K562 (cell line): ENCODE results near the gene NOTCH1. TPM values are rescaled to one million over a fixed set of nuclear protein-coding genes. Genes with fewer than 3 reads are reported as not detected.

Source experiments
- ATAC-seq: fragments of 200-7000 bp; cut with Tn5 transposase; 3 replicates; pipeline ENCODE4 v1.9.1; 2020; ENCODE audit warnings: moderate library complexity
- BruUV-seq: library from RNA; stranded (reverse); fragments of 400-500 nt; replicated peaks from 2 replicates; lab custom pipeline; 2021; lab: Mats Ljungman, UMichigan
- CTCF ChIA-PET: fragments of 300-600 bp; formaldehyde crosslinking; extraction: SDS; loops from one replicate; lab custom pipeline; 2021; ENCODE audit warnings: low intra/inter-chr PET ratio; lab: Yijun Ruan, JAX
- POLR2A ChIA-PET: fragments of 300-600, 350-650 bp; sonication (Branson Sonifier 250); formaldehyde crosslinking; extraction: SDS; loops from one replicate; lab custom pipeline; 2021; ENCODE audit warnings: antibody characterized with exemption, inconsistent platforms; lab: Yijun Ruan, JAX
- DNase-seq, 4 experiments: peaks; one replicate each; pipeline versions ENCODE4 v3.0.0 to v3.0.0-alpha.2; 2011 to 2018; ENCODE audit warnings: low spot score in 3 of 4, mixed read lengths in 3 of 4; ENCODE audit errors: extremely low read depth in 1 of 4
- FAIRE-seq: peaks from 2 replicates; lab custom pipeline; 2011; peaks lifted over from hg19 to GRCh38; lab: Jason Lieb, UNC
- H2AFZ ChIP-seq: 2 replicates; pipeline ENCODE4 v1.6.0; 2011; ENCODE audit warnings: low read depth, low read length, control low read depth, inconsistent platforms
- H3K27ac ChIP-seq: fragments of 200-600 bp; 3 replicates; pipeline ENCODE4 v1.8.0; 2011; ENCODE audit warnings: low read depth, mild to moderate bottlenecking, control low read depth, inconsistent platforms, low read length, moderate library complexity, mixed read lengths; ENCODE audit errors: extremely low read depth
- H3K27me3 ChIP-seq, 2 experiments: fragments of 300-600 bp in 1 of 2; 2 replicates in 1 of 2; 3 replicates in 1 of 2; pipeline versions ENCODE4 v1.6.0 to v1.8.0; 2011; ENCODE audit warnings: inconsistent platforms in 2 of 2, low read length in 2 of 2, mild to moderate bottlenecking in 1 of 2, mixed read lengths in 1 of 2, moderate library complexity in 1 of 2; ENCODE audit not compliant: control insufficient read depth in 2 of 2, insufficient read depth in 2 of 2
- H3K36me3 ChIP-seq: fragments of 300-600 bp; 3 replicates; pipeline ENCODE4 v1.8.0; 2011; ENCODE audit warnings: mild to moderate bottlenecking, low read length, inconsistent platforms; ENCODE audit not compliant: control insufficient read depth, insufficient read depth
- H3K4me1 ChIP-seq, 2 experiments: fragments of 200-600 bp in 1 of 2; replicated peaks in 1 of 2; 2 replicates in 1 of 2; 3 replicates in 1 of 2; pipeline versions ENCODE4 v1.5.1 to v1.8.0; 2011; ENCODE audit warnings: inconsistent platforms in 2 of 2, low read length in 2 of 2, mild to moderate bottlenecking in 1 of 2, mixed read lengths in 1 of 2, moderate library complexity in 1 of 2; ENCODE audit not compliant: control insufficient read depth in 2 of 2, insufficient read depth in 2 of 2
- H3K4me2 ChIP-seq: 2 replicates; pipeline ENCODE4 v1.6.1; 2011; ENCODE audit warnings: low read length, control low read depth, inconsistent platforms, mixed read lengths; ENCODE audit not compliant: insufficient read depth
- H3K4me3 ChIP-seq: fragments of 200-600 bp; sonication (generic), shearing (Covaris generic); 2 replicates; pipeline ENCODE4 v1.5.1; 2016; ENCODE audit warnings: control low read depth, inconsistent platforms
- H3K79me2 ChIP-seq: fragments of 200-600 bp; 3 replicates; pipeline ENCODE4 v1.8.0; 2011; ENCODE audit warnings: low read length, inconsistent platforms; ENCODE audit not compliant: control insufficient read depth, insufficient read depth
- H3K9ac ChIP-seq, 2 experiments: 2 replicates each; pipeline versions ENCODE4 v1.6.0 to v1.6.1; 2011; ENCODE audit warnings: low read depth in 2 of 2, low read length in 2 of 2, control low read depth in 1 of 2, inconsistent platforms in 1 of 2, mild to moderate bottlenecking in 1 of 2, mixed read lengths in 1 of 2; ENCODE audit not compliant: insufficient read depth in 1 of 2
- H3K9me1 ChIP-seq: one replicate; pipeline ENCODE4 v1.6.0; 2011; ENCODE audit warnings: inconsistent platforms, mild to moderate bottlenecking, low read length, moderate library complexity; ENCODE audit not compliant: control insufficient read depth, insufficient read depth
- H3K9me3 ChIP-seq: replicated peaks from 2 replicates; pipeline ENCODE4 v1.5.1; 2011; ENCODE audit warnings: low read depth, low read length, inconsistent platforms; ENCODE audit not compliant: control insufficient read depth, insufficient read depth
- H4K20me1 ChIP-seq: replicated peaks from 2 replicates; pipeline ENCODE4 v1.6.1; 2011; ENCODE audit warnings: low read length, inconsistent platforms, mixed read lengths; ENCODE audit not compliant: control insufficient read depth, insufficient read depth
- KAT8 ChIP-seq: fragments of 450-650 bp; IDR thresholded peaks from 2 replicates; pipeline ENCODE4 v1.6.1; 2016; ENCODE audit warnings: low read depth, mild to moderate bottlenecking
- MCM3 ChIP-seq: fragments of 450-650 bp; IDR thresholded peaks from 2 replicates; pipeline ENCODE4 v1.6.1; 2016
- POLR2G ChIP-seq: fragments of 200-400 bp; formaldehyde crosslinking; IDR thresholded peaks from 2 replicates; pipeline ENCODE4 v1.6.1; 2017; ENCODE audit warnings: low read depth, mild to moderate bottlenecking, antibody characterized with exemption, low read length, moderate library complexity
- RBFOX2 ChIP-seq: fragments of 200-400 bp; formaldehyde crosslinking; IDR thresholded peaks from 2 replicates; pipeline ENCODE4 v1.6.1; 2017; ENCODE audit warnings: low read depth, mild to moderate bottlenecking, low read length, moderate library complexity
- WGBS: fragments of 100-300 bp; shearing (Covaris generic); methylation state at CpG from one replicate; pipeline ENCODE4 v1.1.6; 2016; ENCODE audit warnings: low coverage, mixed read lengths; ENCODE audit not compliant: insufficient coverage; ENCODE audit errors: missing lambda C conversion rate; 5-methylcytosine and 5-hydroxymethylcytosine counted together
- in situ Hi-C: fragments of 300-500 bp; cut with MboI; formaldehyde crosslinking; loops from 4 replicates; pipeline ENCODE4 v1.15.0; 2018; ENCODE audit warnings: inconsistent platforms, mixed read lengths
- intact Hi-C: fragments of 100-400 bp; cut with micrococcal nuclease; formaldehyde crosslinking; loops from 2 replicates; pipeline ENCODE4 v1.14.2; 2022
- polyA plus RNA-seq, 8 experiments: library from polyadenylated mRNA; depleted of rRNA in 4 of 8; stranded (reverse) in 5 of 8; unstranded in 3 of 8; fragments of >200 nt; fragmentation: Nextera tagmentation in 2 of 8; fragmentation: Illumina TruSeq in 1 of 8; extraction: Ambion mirVana in 2 of 8; extraction: Trizol in 1 of 8; gene quantifications; 2 replicates each; pipeline versions ENCODE4 v1.2.1 to v1.2.3, GENCODE V29; 2011 to 2014; ENCODE audit warnings: inconsistent platforms in 1 of 8, missing spikeins in 1 of 8
- total RNA-seq, 7 experiments: library from RNA; depleted of rRNA in 6 of 7; stranded (reverse); fragments of >200 nt in 6 of 7; fragmentation: Illumina TruSeq in 2 of 7; extraction: Trizol in 2 of 7; gene quantifications; 2 replicates each; pipeline versions ENCODE4 v1.2.1 to v1.2.3, GENCODE V29; 2011 to 2021; ENCODE audit warnings: low replicate concordance in 1 of 7
- TF ChIP-seq, protein P1 (sequence below): fragments of 450-650 bp; conservative IDR thresholded peaks from 2 replicates; pipeline ENCODE4 v1.6.1; 2016; ENCODE audit warnings: missing genetic modification characterization, low read depth, mild to moderate bottlenecking, control low read depth, missing compliant biosample characterization

Gene NOTCH1
- total and polyA plus RNA-seq, 9 of the 15 experiments (the other 6 are each of a cell fraction or from before 2014, with no cell fraction given), result 0.03 to 31.4 (median 2.3) TPM

DNA sequence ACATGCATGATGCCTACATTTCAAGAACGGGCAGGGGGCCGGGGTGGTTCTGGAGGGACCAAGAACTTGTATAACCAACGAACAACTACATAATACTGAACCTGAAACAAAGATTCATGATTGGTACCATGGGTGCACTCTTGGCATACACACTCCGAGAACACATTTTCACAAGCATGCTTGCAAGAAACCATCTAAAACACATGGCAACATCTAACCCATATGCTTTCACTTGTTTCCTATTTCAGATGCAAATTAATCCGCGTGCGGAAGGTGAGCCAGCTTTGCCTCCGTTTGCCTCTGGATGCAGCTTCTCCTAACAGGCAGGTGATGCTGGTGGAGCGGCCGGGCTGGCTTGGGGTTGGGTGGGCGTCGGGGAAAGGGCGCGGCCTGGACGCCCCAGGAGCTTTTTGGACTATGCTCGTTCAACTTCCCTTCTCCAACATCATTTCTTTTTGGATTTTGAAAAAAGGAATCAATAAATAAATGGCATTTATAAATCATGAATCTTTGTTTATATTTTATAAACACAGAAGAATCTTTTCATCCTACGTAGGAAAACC, 50.5 kb downstream of the NOTCH1 start:
- H3K27ac ChIP-seq, result no peak overlapping the region
- H2AFZ ChIP-seq, result no peak overlapping the region
- H3K9me3 ChIP-seq, result no peaks in the 10 kb centered on the region
- FAIRE-seq, result no peak
- no peaks in the 10 kb centered on the region for H3K79me2 ChIP-seq
- H3K4me1 ChIP-seq, result peaks cover 0 to 36% of the 10 kb centered on the region in 2 experiments; a peak in 2 of 5 replicates
- TSS peak; percentile 57 for BruUV-seq
- ChIA-PET CTCF (no interaction called here), POLR2A (no interaction called here)
- peaks cover 0 to 5% of the 10 kb centered on the region in 2 experiments; a peak in 1 of 5 replicates for H3K27me3 ChIP-seq
- intact Hi-C loops (no loop called here), in situ Hi-C loops (no loop called here)
- DNase-seq, result no peak
- peaks cover 45% of the 10 kb centered on the region; the same call in 1 of the 3 replicates for H3K36me3 ChIP-seq
- 78% methylated on average over 9 of the region's 17 CpGs for WGBS
- 0 out of 2 replicates have a peak, but pooled peaks have one; percentile 2 for TF ChIP-seq RBFOX2
- TF ChIP-seq MCM3, result no peak
- TF ChIP-seq KAT8, result no peak
- no peak for ATAC-seq
- no peak overlapping the region for H3K4me2 ChIP-seq
- no peak overlapping the region for H3K9ac ChIP-seq
- peaks cover 2% of the 10 kb centered on the region; the same call in 1 of the 2 replicates for H4K20me1 ChIP-seq
- H3K4me3 ChIP-seq, result no peak overlapping the region
- H3K9me1 ChIP-seq, result no peaks in the 10 kb centered on the region

DNA sequence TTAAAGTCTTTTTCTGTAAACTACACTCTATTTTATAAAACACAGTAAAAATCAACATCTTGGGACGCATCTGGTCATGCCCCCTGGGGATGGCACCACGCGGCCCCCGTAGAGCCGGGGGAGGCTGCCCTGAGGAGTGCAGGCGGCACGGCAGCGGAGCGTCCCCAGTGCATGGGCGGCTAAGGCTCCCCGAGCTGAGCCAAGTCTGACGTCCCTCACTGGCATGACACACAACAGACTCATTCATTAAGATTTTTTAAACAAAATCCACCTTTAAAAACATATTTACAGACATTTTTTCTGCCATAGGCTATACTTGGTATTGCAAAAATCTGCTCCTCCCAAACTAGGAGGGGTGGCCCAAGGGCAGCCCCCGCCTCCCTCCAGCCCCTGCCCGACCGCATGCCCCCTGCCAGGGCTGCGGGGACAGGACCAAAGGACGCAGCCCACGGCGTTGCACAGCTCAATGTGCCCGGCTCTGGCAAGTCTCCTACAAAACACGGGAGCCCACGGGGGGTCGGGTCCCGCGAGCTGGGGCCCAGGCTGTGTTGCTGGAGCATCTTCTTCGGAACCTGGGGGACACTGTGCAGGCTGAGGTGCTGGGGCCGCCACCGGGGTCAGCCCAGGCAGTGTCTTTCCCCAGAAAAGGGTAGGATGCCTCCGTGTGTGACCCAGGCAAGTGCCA, 51.2 kb downstream of the NOTCH1 start:
- peaks cover 3% of the 10 kb centered on the region; the same call in 1 of the 2 replicates for H4K20me1 ChIP-seq
- peaks cover 0 to 10% of the 10 kb centered on the region in 2 experiments; a peak in 2 of 5 replicates for H3K27me3 ChIP-seq
- no peak overlapping the region for H3K27ac ChIP-seq
- H3K9me3 ChIP-seq, result no peaks in the 10 kb centered on the region
- no peaks in the 10 kb centered on the region for H3K79me2 ChIP-seq
- H3K4me3 ChIP-seq, result no peak overlapping the region
- no peak overlapping the region for H3K4me2 ChIP-seq
- no peaks in the 10 kb centered on the region for H3K9me1 ChIP-seq
- no peak overlapping the region for H3K9ac ChIP-seq
- no peak overlapping the region for H2AFZ ChIP-seq
- intact Hi-C loops, result no loop called here
- no TSS peak for BruUV-seq
- H3K4me1 ChIP-seq, result peaks cover 0 to 38% of the 10 kb centered on the region in 2 experiments; a peak in 2 of 5 replicates
- in situ Hi-C loops, result loop anchor here (5.0 kb wide), 1 partner anchor 133 kb away; no protein-coding TSS in a partner anchor
- TF ChIP-seq, protein P1, sequence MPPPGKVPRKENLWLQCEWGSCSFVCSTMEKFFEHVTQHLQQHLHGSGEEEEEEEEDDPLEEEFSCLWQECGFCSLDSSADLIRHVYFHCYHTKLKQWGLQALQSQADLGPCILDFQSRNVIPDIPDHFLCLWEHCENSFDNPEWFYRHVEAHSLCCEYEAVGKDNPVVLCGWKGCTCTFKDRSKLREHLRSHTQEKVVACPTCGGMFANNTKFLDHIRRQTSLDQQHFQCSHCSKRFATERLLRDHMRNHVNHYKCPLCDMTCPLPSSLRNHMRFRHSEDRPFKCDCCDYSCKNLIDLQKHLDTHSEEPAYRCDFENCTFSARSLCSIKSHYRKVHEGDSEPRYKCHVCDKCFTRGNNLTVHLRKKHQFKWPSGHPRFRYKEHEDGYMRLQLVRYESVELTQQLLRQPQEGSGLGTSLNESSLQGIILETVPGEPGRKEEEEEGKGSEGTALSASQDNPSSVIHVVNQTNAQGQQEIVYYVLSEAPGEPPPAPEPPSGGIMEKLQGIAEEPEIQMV (tag), result no peak
- peak; percentile 63 for TF ChIP-seq POLR2G
- CTCF ChIA-PET, result no interaction called here
- 82% methylated on average over 28 of the region's 29 CpGs for WGBS
- no peak for FAIRE-seq
- H3K36me3 ChIP-seq, result peaks cover 39% of the 10 kb centered on the region; the same call in 1 of the 3 replicates
- ATAC-seq, result no peak
- POLR2A ChIA-PET, result no interaction called here
- DNase-seq, result no peak
